Fibroblast of lung (primary cell): Measurements from ENCODE around the gene MAPK4.

Experiments used
- EZH2 ChIP-seq: IDR thresholded peaks from 2 replicates; pipeline ENCODE4 v1.5.1; 2012; ENCODE audit warnings: low read length, control low read depth, mild to moderate bottlenecking; ENCODE audit errors: missing control alignments
- TF ChIP-seq, protein P1 (sequence below), 2 donors: IDR thresholded peaks in 1 of 2; conservative IDR thresholded peaks in 1 of 2; 1 replicate in 1 of 2; 2 replicates in 1 of 2; pipeline ENCODE4 v1.5.1; 2011 to 2012; ENCODE audit warnings: low read length in 2 of 2, control low read depth in 1 of 2, inconsistent platforms in 1 of 2, low read depth in 1 of 2, mild to moderate bottlenecking in 1 of 2

GRCh38 chr18:50675043-50675442 is 115.2 kb downstream of the MAPK4 start:
- TF ChIP-seq, protein P1, sequence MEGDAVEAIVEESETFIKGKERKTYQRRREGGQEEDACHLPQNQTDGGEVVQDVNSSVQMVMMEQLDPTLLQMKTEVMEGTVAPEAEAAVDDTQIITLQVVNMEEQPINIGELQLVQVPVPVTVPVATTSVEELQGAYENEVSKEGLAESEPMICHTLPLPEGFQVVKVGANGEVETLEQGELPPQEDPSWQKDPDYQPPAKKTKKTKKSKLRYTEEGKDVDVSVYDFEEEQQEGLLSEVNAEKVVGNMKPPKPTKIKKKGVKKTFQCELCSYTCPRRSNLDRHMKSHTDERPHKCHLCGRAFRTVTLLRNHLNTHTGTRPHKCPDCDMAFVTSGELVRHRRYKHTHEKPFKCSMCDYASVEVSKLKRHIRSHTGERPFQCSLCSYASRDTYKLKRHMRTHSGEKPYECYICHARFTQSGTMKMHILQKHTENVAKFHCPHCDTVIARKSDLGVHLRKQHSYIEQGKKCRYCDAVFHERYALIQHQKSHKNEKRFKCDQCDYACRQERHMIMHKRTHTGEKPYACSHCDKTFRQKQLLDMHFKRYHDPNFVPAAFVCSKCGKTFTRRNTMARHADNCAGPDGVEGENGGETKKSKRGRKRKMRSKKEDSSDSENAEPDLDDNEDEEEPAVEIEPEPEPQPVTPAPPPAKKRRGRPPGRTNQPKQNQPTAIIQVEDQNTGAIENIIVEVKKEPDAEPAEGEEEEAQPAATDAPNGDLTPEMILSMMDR (conservative IDR thresholded peaks at IDR 0.05 in 1 of 2, IDR thresholded peaks at IDR 0.05 in 1 of 2; ENCODE audit: low read depth in 1 of 2, low read length in 2 of 2) = no peak
- TF ChIP-seq EZH2 = no peak
